ENCODE data around the gene C8B.

C8B gene

GRCh38 chr1:56983484-56983883 is 17.7 kb upstream of the C8B start:
- H3K9ac ChIP-seq = no peak overlapping the region
- H3K27ac ChIP-seq = no peak overlapping the region
- no peaks in the 10 kb centered on the region for H3K27me3 ChIP-seq (ENCODE audit: control insufficient read depth, insufficient read depth, low read length)
- no peaks in the 10 kb centered on the region for H3K36me3 ChIP-seq (ENCODE audit: control insufficient read depth, insufficient read depth, low read length)
- H3K4me1 ChIP-seq = no peaks in the 10 kb centered on the region
- no peak overlapping the region for H3K4me3 ChIP-seq (ENCODE audit: low read depth, low read length)
- H3K9me3 ChIP-seq (ENCODE audit: control insufficient read depth, low read length) = no peaks in the 10 kb centered on the region
- TF ChIP-seq, protein P1, sequence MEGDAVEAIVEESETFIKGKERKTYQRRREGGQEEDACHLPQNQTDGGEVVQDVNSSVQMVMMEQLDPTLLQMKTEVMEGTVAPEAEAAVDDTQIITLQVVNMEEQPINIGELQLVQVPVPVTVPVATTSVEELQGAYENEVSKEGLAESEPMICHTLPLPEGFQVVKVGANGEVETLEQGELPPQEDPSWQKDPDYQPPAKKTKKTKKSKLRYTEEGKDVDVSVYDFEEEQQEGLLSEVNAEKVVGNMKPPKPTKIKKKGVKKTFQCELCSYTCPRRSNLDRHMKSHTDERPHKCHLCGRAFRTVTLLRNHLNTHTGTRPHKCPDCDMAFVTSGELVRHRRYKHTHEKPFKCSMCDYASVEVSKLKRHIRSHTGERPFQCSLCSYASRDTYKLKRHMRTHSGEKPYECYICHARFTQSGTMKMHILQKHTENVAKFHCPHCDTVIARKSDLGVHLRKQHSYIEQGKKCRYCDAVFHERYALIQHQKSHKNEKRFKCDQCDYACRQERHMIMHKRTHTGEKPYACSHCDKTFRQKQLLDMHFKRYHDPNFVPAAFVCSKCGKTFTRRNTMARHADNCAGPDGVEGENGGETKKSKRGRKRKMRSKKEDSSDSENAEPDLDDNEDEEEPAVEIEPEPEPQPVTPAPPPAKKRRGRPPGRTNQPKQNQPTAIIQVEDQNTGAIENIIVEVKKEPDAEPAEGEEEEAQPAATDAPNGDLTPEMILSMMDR (IDR thresholded peaks at IDR 0.05) = no peak
- no peak overlapping the region for H3K4me2 ChIP-seq (ENCODE audit: low read length)
- no peak overlapping the region for H2AFZ ChIP-seq
- no peaks in the 10 kb centered on the region for H3K79me2 ChIP-seq

DNA sequence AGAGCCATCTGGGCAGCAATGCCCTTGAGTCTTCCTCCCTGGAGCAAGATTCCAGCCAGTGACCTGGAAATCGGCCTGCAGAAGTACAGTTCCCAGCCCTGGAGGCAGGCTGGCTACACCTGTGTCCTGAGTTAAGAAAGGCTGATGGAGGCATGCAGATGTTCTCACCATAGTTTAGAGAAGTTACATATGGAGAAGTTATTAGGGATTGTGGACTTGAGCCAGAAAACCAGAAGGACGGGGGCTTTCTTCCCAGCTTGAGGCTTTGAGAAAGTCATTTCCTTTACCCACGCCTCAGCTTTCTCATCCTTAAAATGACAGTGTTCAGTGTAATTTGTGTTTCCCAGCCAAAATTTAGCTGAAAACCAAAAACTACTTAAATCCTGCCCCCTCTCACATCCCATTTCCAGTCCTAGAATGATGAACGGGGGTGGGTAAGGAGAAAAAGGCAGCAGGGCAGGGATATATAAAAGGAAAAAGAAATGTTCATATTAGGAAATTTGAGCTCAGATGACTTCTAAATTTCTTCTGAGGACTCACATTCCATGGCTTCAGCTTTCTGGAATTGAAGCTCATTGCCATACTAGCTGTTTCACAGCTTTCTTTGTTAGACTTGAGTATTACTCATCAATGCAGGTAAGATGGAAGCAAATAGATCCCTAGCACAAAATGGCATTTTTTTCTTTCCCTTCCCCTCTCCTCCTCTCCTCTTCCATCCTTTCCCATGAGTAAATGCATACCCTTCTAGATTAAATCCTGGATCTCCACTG is 14.4 kb upstream of the C8B start:
- no peak overlapping the region for H3K4me2 ChIP-seq (ENCODE audit: low read length)
- no peaks in the 10 kb centered on the region for H3K36me3 ChIP-seq (ENCODE audit: control insufficient read depth, insufficient read depth, low read length)
- TF ChIP-seq, protein P1 (IDR thresholded peaks at IDR 0.05) = no peak
- no peak overlapping the region for H3K27ac ChIP-seq
- no peaks in the 10 kb centered on the region for H3K79me2 ChIP-seq
- H2AFZ ChIP-seq = no peak overlapping the region
- no peaks in the 10 kb centered on the region for H3K9me3 ChIP-seq (ENCODE audit: control insufficient read depth, low read length)
- H3K4me3 ChIP-seq (ENCODE audit: low read depth, low read length) = no peak overlapping the region
- no peaks in the 10 kb centered on the region for H3K4me1 ChIP-seq
- no peak overlapping the region for H3K9ac ChIP-seq
- no peaks in the 10 kb centered on the region for H3K27me3 ChIP-seq (ENCODE audit: control insufficient read depth, insufficient read depth, low read length)

GRCh38 chr1:56978819-56979218 is 13.0 kb upstream of the C8B start:
- TF ChIP-seq, protein P1 (IDR thresholded peaks at IDR 0.05) = no peak
- no peaks in the 10 kb centered on the region for H3K27me3 ChIP-seq (ENCODE audit: control insufficient read depth, insufficient read depth, low read length)
- H3K4me2 ChIP-seq (ENCODE audit: low read length) = no peak overlapping the region
- no peak overlapping the region for H3K4me3 ChIP-seq (ENCODE audit: low read depth, low read length)
- H3K27ac ChIP-seq = no peak overlapping the region
- H3K4me1 ChIP-seq = no peaks in the 10 kb centered on the region
- no peaks in the 10 kb centered on the region for H3K9me3 ChIP-seq (ENCODE audit: control insufficient read depth, low read length)
- H2AFZ ChIP-seq = no peak overlapping the region
- H3K79me2 ChIP-seq = no peaks in the 10 kb centered on the region
- H3K9ac ChIP-seq = no peak overlapping the region
- no peaks in the 10 kb centered on the region for H3K36me3 ChIP-seq (ENCODE audit: control insufficient read depth, insufficient read depth, low read length)

GRCh38 chr1:56977910-56978309 is 12.1 kb upstream of the C8B start:
- no peak overlapping the region for H3K27ac ChIP-seq
- H3K4me3 ChIP-seq (ENCODE audit: low read depth, low read length) = no peak overlapping the region
- H3K79me2 ChIP-seq = no peaks in the 10 kb centered on the region
- no peak overlapping the region for H3K4me2 ChIP-seq (ENCODE audit: low read length)
- no peaks in the 10 kb centered on the region for H3K4me1 ChIP-seq
- TF ChIP-seq, protein P1 (IDR thresholded peaks at IDR 0.05) = no peak
- no peaks in the 10 kb centered on the region for H3K9me3 ChIP-seq (ENCODE audit: control insufficient read depth, low read length)
- no peaks in the 10 kb centered on the region for H3K36me3 ChIP-seq (ENCODE audit: control insufficient read depth, insufficient read depth, low read length)
- no peak overlapping the region for H2AFZ ChIP-seq
- no peak overlapping the region for H3K9ac ChIP-seq
- H3K27me3 ChIP-seq (ENCODE audit: control insufficient read depth, insufficient read depth, low read length) = no peaks in the 10 kb centered on the region

- TF ChIP-seq, protein P1 (IDR thresholded peaks at IDR 0.05) = no peak
- Histone ChIP-seq H3K27ac (no peak overlapping the region), H3K36me3 (ENCODE audit: control insufficient read depth, insufficient read depth, low read length) (no peaks in the 10 kb centered on the region), H3K27me3 (ENCODE audit: control insufficient read depth, insufficient read depth, low read length) (no peaks in the 10 kb centered on the region), H3K4me1 (no peaks in the 10 kb centered on the region), H3K79me2 (no peaks in the 10 kb centered on the region), H3K9me3 (ENCODE audit: control insufficient read depth, low read length) (no peaks in the 10 kb centered on the region), H2AFZ (no peak overlapping the region), H3K4me3 (ENCODE audit: low read depth, low read length) (no peak overlapping the region), H3K9ac (no peak overlapping the region), H3K4me2 (ENCODE audit: low read length) (no peak overlapping the region)
These were observed 9.6 kb upstream of the C8B start for GRCh38 chr1:56975446-56975845.
